ENCODE measurements around the gene KDR. TPM values are rescaled to one million over a fixed set of nuclear protein-coding genes. Genes with fewer than 3 reads are reported as not detected.

The KDR gene
- total RNA-seq, 2 donors from 2014 or later: 2.1 to 14.9 TPM

DNA sequence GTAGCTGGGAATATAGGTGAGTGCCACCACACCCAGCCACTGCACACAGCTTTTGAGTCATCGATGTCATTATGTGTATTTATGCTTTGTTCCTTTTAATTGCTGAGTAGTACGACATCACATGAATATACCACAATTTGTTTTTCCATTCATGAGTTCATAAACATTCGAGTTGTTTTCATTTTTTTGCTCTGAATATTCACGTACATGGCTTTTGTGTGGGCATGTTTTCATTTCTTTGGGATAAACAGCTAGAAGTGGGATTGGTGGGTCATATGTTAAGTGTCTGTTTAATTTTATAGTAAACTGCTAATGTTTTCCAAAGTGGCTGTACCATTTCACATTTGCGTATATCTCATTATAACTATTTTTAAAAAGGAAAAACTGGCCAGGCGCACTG lies 45.1 kb upstream of the KDR start:
- Histone ChIP-seq H3K36me3 (ENCODE audit: control insufficient read depth, insufficient read depth, low read length) (no peaks in the 10 kb centered on the region), H3K27ac (ENCODE audit: low read depth, low read length) (no peak overlapping the region), H3K27me3 (ENCODE audit: control insufficient read depth, insufficient read depth, low read length, poor library complexity, severe bottlenecking) (no peaks in the 10 kb centered on the region), H3K9me3 (ENCODE audit: control insufficient read depth, low read length) (no peaks in the 10 kb centered on the region), H3K4me1 (ENCODE audit: control insufficient read depth, insufficient read depth, low read length) (no peaks in the 10 kb centered on the region), H3K4me3 (ENCODE audit: low read length) (no peak overlapping the region), H3K9ac (ENCODE audit: extremely low read depth, low read length, poor library complexity, severe bottlenecking) (no peak overlapping the region)
- Mint-ChIP-seq H3K4me3 (no peak overlapping the region), H3K27ac (peak overlapping the region; percentile 68), H3K4me1 (peaks cover 9% of the 10 kb centered on the region), H3K36me3 (ENCODE audit: low read depth) (peaks cover 10% of the 10 kb centered on the region), H3K27me3 (ENCODE audit: insufficient read depth) (no peaks in the 10 kb centered on the region), H3K9me3 (peaks cover 35% of the 10 kb centered on the region)
- DNase-seq: no peak
- 93 to 98% methylated on average over 2 to 5 of the region's 6 CpGs for WGBS, 2 experiments (ENCODE audit: insufficient coverage in 1 of 2, insufficient read length in 1 of 2)
- TF ChIP-seq, protein P1, sequence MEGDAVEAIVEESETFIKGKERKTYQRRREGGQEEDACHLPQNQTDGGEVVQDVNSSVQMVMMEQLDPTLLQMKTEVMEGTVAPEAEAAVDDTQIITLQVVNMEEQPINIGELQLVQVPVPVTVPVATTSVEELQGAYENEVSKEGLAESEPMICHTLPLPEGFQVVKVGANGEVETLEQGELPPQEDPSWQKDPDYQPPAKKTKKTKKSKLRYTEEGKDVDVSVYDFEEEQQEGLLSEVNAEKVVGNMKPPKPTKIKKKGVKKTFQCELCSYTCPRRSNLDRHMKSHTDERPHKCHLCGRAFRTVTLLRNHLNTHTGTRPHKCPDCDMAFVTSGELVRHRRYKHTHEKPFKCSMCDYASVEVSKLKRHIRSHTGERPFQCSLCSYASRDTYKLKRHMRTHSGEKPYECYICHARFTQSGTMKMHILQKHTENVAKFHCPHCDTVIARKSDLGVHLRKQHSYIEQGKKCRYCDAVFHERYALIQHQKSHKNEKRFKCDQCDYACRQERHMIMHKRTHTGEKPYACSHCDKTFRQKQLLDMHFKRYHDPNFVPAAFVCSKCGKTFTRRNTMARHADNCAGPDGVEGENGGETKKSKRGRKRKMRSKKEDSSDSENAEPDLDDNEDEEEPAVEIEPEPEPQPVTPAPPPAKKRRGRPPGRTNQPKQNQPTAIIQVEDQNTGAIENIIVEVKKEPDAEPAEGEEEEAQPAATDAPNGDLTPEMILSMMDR (conservative IDR thresholded peaks at IDR 0.05): no peak

DNA sequence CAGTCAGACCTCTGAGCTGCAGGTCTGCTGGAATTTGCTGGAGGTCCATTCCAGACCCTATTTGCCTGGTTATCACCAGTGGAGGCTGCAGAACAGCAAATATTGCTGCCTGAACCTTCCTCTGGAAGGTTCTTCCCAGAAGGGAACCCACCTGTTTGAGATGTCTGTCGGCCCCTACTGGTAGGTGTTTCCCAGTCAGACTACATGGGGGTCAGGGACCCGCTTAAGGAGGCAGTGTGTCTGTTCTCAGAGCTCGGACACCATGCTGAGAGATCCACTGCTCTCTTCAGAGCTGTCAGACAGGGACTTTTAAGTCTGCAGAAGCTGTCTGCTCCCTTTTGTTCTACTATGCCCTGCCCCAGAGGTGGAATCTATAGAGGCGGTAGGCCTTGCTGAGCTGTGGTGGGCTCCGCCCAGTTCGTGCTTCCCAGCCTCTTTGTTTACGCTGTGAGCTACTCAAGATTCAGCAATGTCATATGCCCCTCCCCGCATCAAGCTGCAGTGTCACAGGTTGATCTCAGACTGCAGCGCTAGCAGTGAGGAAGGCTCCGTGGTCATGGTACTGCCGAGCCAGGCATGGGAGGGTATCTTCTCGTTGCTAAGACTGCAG lies 44.1 kb upstream of the KDR start:
- peaks cover 42% of the 10 kb centered on the region for H3K9me3 Mint-ChIP-seq
- H3K27me3 Mint-ChIP-seq (ENCODE audit: insufficient read depth): no peaks in the 10 kb centered on the region
- H3K27ac Mint-ChIP-seq: peak overlapping the region; percentile 80
- peaks cover 10% of the 10 kb centered on the region for H3K36me3 Mint-ChIP-seq (ENCODE audit: low read depth)
- no peak overlapping the region for H3K4me3 Mint-ChIP-seq
- Histone ChIP-seq H3K27ac (ENCODE audit: low read depth, low read length) (peak overlapping the region; percentile 15), H3K9me3 (ENCODE audit: control insufficient read depth, low read length) (no peaks in the 10 kb centered on the region), H3K36me3 (ENCODE audit: control insufficient read depth, insufficient read depth, low read length) (no peaks in the 10 kb centered on the region), H3K27me3 (ENCODE audit: control insufficient read depth, insufficient read depth, low read length, poor library complexity, severe bottlenecking) (no peaks in the 10 kb centered on the region), H3K9ac (ENCODE audit: extremely low read depth, low read length, poor library complexity, severe bottlenecking) (no peak overlapping the region), H3K4me3 (ENCODE audit: low read length) (no peak overlapping the region), H3K4me1 (ENCODE audit: control insufficient read depth, insufficient read depth, low read length) (no peaks in the 10 kb centered on the region)
- H3K4me1 Mint-ChIP-seq: peaks cover 8% of the 10 kb centered on the region
- 41 to 43% methylated on average over 6 to 12 of the region's 12 CpGs for WGBS, 2 experiments (ENCODE audit: insufficient coverage in 1 of 2, insufficient read length in 1 of 2)
- DNase-seq: peak; percentile 93
- TF ChIP-seq, protein P1 (conservative IDR thresholded peaks at IDR 0.05): peak; percentile 60

DNA sequence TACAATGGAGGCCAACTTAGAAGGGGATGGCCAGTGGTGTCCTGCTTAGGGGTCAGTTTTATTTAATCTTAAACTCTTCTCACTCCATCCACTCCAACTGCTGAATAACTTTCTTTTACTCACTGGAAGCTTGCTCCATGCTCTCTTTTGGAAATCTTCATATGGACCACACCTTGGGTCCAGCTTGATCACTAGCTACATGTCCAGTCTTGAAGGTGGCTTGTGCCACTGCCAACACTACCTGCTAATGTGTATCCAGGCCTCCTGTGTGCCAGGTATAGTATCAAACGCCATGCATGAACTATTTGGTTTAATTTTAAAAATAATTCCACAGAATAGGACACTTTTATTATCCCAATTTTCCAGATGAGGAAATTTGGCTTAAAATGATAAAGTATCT lies 37.0 kb upstream of the KDR start:
- DNase-seq: no peak
- H3K9ac ChIP-seq (ENCODE audit: extremely low read depth, low read length, poor library complexity, severe bottlenecking): no peak overlapping the region
- H3K27me3 ChIP-seq (ENCODE audit: control insufficient read depth, insufficient read depth, low read length, poor library complexity, severe bottlenecking): no peaks in the 10 kb centered on the region
- Mint-ChIP-seq H3K27me3 (ENCODE audit: insufficient read depth) (peaks cover 4% of the 10 kb centered on the region), H3K4me3 (no peak overlapping the region), H3K27ac (no peak overlapping the region), H3K9me3 (peaks cover 24% of the 10 kb centered on the region), H3K4me1 (peaks cover 15% of the 10 kb centered on the region), H3K36me3 (ENCODE audit: low read depth) (peaks cover 8% of the 10 kb centered on the region)
- no peak overlapping the region for H3K4me3 ChIP-seq (ENCODE audit: low read length)
- H3K4me1 ChIP-seq (ENCODE audit: control insufficient read depth, insufficient read depth, low read length): no peaks in the 10 kb centered on the region
- TF ChIP-seq, protein P1 (conservative IDR thresholded peaks at IDR 0.05): no peak
- H3K9me3 ChIP-seq (ENCODE audit: control insufficient read depth, low read length): no peaks in the 10 kb centered on the region
- H3K36me3 ChIP-seq (ENCODE audit: control insufficient read depth, insufficient read depth, low read length): no peaks in the 10 kb centered on the region
- no peak overlapping the region for H3K27ac ChIP-seq (ENCODE audit: low read depth, low read length)
- WGBS, 2 experiments (ENCODE audit: insufficient coverage in 1 of 2, insufficient read length in 1 of 2): 100% methylated on average over 1 of the region's 1 CpG; no CpG with 5 or more reads in 1 of the 2 experiments
